NOMO-1 treated with DMSO at 0.1 percent for 48 hours (cell line): ENCODE measurements around the gene RNF2.
A peak's percentile ranks its signal among the peaks of the same experiment; 100 is the strongest.
"Not testable (repeated sequence)": the region's sequence is repeated elsewhere in the genome, so short reads cannot be mapped to it uniquely, and the experiment has no call there.

Source experiments
- DNase-seq: peaks from one replicate; lab custom pipeline; 2025; ENCODE audit not compliant: unreplicated experiment; lab: John Stamatoyannopoulos, UW

Gene RNF2

DNA sequence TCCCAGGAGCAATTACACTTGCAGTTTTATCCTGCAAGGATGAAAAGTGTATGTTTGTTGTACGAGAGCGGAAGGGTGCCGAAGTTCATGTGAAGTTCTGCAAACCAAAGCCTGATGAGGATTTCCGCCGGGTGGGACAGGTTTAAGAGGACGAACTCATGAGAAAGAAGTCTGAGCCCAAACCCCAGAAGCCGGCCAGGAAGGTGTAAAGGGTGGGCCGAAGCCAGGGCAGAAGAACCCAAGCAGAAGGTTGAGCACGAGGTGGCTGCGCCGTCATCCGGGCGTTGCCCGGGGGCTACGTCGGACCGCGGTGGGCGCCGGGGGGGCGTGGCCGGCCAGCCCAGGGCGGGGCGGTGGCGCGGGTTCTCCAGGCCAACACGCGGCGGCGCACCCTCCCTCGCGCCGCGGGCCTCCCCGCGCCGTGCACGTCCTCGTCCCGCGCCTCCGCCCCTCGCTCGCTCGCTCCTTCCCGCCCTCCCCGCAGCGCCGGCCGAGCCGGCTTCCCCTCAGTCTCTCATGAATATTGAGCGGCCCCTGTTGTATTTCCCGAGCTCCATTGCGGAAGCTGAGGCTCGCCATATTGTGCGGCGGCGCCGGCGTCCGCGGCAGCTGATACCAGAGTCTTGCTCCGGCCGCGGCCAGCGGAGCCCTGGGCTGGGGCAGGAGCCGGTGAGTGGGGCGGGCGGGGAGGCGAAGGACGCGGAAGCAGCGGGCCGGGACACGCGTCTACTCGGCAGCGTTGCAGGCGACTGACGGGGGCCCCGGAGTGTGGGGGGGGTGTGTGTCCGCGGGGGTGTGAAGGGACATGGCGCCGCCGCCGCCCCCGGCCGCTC lies at the start of gene RNF2:
Gene RNF2 (plus strand): TSS at position 578 of the 833 bp plus-strand sequence. CDS start 41,996 bp downstream, outside the sequence.
- DNase-seq, result peak; percentile 79

- DNase-seq, result not testable (repeated sequence)
Observed at GRCh38 chr1:184999974-185000373, 45.4 kb upstream of the RNF2 start.

- DNase-seq, result not testable (repeated sequence)
Observed at GRCh38 chr1:185001312-185001880, 44.0 kb upstream of the RNF2 start.

DNA sequence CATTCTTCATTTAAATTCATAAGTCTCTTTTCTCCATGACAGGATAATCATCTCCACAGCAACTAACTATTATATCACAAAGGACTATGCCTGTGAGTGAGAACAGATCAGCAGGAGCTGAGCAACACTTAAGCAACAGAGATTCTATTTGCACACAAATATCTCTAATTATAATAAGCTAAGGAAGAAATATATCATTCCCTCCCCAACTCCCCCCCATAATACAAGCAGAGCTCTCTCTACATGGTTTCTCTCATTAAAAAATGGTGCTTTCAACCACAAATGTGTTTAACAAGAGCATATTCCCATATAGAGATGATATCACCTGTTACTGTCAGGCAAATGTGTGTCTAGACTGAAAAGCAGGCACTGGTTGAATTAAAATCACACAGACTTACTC lies 36.5 kb upstream of the RNF2 start:
- no peak for DNase-seq

- DNase-seq, result no peak
Observed at GRCh38 chr1:185010361-185010760, 35.0 kb upstream of the RNF2 start.

- DNase-seq, result no peak
Observed at GRCh38 chr1:185014941-185015340, 30.4 kb upstream of the RNF2 start.

DNA sequence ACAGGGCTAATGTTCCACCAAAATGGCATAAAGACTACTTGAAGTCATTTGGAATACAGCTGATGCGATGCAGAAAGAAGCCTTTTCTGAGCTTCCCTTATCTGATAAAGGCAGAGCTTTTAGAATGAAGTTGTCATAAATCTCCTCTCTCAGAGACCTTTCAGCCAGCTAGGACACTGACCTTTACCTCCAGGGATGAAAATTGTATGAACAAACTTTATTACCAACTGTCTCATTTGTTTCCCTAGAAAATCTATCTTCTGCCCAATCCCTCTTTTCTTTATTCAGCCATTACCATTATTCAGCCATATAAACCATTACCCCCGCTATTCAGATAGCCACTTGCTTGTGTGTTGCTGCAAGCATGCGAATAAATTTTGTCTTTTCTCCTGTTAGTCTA lies 29.7 kb upstream of the RNF2 start:
- DNase-seq, result no peak

DNA sequence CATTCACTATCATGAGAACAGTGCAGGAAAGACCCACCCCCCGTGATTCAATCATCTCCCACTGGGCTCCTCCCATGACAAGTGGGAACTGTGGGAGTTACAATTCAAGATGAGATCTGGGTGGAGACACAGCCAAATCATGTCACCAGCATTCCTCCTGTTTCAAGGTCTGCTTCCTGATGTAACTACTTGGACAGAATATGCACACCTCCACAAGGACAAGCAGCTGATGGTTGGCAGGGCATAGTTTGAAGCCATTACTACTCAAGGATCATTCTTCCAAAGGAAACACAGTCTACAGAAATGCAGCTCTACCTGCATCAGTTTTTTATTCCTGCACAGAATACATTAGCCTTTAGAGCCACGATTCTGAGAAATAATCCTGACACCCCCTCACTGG lies 28.5 kb upstream of the RNF2 start:
- no peak for DNase-seq

GRCh38 chr1:185017338-185017737 lies 28.0 kb upstream of the RNF2 start:
- DNase-seq, result peak; percentile 65

- no peak for DNase-seq
Observed at GRCh38 chr1:185017966-185018365, 27.4 kb upstream of the RNF2 start.

GRCh38 chr1:185027252-185027882 lies 18.0 kb upstream of the RNF2 start:
- no peak for DNase-seq

GRCh38 chr1:185033686-185034085 lies 11.7 kb upstream of the RNF2 start:
- DNase-seq, result no peak

DNA sequence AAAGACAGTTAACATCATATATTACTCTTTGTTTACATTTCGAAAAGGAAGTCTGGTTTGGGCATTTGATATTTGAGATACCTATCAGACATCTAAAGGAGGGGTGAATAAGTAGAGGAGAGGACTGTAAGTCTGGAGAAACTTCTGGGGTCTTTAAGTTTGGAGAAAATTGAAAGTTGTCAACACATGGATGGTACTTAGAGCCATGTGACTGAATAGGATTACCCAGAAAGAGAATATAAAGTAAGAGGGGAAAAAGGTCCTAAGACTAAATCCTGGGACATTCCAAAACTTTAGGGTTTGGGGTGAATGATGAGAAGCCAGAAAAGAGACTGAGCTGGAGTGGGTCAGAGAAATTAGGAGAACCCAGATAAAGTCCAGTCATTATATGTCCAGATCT lies 10.1 kb upstream of the RNF2 start:
- DNase-seq, result no peak

DNA sequence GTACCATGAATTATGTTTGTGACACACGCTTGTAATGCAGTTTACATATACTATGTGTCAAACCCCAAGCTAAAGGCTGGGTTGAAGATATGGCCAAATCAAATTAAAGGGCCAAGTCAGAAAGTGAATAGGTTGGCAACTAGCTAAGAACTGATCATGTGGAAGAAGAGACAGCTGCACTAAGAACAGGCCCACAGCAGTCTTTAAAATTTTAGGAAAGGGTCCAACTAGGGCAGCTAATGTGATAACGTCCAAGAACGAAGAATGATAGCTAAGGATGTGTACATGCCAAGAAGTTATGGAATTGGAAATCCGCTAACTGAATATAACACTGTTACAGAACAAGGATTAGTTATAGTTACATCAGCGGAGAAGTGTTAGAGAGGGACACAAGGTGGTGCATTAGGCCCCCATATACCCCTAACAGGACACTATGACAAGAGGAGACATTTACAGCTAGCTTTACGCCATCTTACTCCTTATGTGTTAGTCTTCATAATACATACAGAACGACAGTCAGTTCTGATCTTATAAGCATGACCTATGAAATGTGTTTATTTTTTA lies 6.5 kb upstream of the RNF2 start:
- DNase-seq, result no peak

GRCh38 chr1:185039726-185040407 lies 5.5 kb upstream of the RNF2 start:
- no peak for DNase-seq

- peak; percentile 49 for DNase-seq
Observed at GRCh38 chr1:185040408-185040735, 5.0 kb upstream of the RNF2 start.

DNA sequence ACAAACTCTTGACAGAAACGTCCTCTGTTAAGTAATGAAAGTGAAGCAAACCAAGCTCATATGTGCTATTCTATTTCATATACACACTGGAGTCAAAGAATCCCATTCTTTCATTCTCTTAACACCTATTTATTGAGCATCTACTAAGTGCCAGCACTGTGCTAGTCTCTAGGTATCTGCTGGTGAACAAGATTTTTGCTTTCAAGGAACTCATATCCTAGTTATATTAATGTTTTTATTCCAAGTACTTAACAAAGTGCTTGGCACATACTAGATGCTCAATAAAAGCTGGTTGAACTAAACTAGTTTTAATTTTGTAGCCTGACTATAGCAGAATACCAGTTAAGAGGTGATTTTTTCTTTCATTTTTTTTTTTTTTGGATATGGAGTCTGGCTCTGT lies 3.6 kb upstream of the RNF2 start:
- no peak for DNase-seq

- no peak for DNase-seq
Observed at GRCh38 chr1:185042737-185043136, 2.6 kb upstream of the RNF2 start.

DNA sequence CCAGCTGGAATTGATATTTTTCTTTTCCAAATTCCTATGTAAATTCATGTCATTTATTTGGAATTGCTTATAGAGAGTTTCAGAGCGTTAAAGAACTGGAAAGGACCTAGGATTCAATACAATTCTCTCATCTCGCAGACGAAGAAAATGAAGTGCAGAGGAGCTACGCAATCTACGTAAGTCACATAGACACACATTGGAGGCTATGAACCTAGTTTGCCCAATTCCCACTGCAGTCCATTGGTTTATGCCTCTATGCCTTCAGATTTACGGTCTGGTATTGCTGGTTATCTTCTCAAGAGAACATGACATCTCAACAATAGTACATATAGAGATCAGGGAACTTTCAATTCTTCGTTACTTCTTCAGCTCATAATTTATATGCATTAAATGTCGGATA lies 971 bp upstream of the RNF2 start:
- no peak for DNase-seq

GRCh38 chr1:185045814-185046492 lies 595 bp downstream of the RNF2 start:
- DNase-seq, result no peak

DNA sequence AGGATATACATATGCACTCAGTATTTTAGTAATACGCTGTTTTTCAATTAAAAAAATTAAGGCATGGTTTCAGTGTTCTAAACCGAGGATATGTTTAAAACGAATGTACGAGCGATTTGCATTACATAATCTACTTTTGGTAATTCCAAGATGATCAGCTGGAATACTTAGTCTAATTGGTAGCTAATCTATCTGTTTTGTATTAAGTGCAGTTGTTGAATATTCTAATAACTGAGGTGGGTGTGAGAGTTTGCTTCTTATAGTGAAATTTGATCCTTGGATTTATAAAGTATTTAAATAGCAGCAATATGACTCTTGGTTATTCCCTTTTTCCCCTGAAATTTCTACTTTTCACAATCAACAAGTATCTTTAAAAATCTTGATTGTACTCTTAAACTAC lies 1.3 kb downstream of the RNF2 start:
- DNase-seq, result no peak
